Endothelial cell (in vitro differentiated cells): ENCODE data around the gene ZBTB7B. TPM values are rescaled to one million over a fixed set of nuclear protein-coding genes. Genes with fewer than 3 reads are reported as not detected.

Experiments used
- DNase-seq: peaks from one replicate; pipeline ENCODE4 v3.0.0; 2021; ENCODE audit warnings: low spot score
- H3K27ac Mint-ChIP-seq: one replicate; pipeline ENCODE4 v1.8.0; 2021; ENCODE audit warnings: mixed read lengths, inconsistent platforms; ENCODE audit not compliant: unreplicated experiment
- H3K27me3 Mint-ChIP-seq: one replicate; pipeline ENCODE4 v1.8.0; 2021; ENCODE audit warnings: mild to moderate bottlenecking, moderate library complexity, mixed read lengths, inconsistent platforms; ENCODE audit not compliant: unreplicated experiment
- H3K36me3 Mint-ChIP-seq: one replicate; pipeline ENCODE4 v1.8.0; 2021; ENCODE audit warnings: mild to moderate bottlenecking, low read depth, mixed read lengths, inconsistent platforms; ENCODE audit not compliant: unreplicated experiment
- H3K4me1 Mint-ChIP-seq: one replicate; pipeline ENCODE4 v1.8.0; 2021; ENCODE audit warnings: mild to moderate bottlenecking, mixed read lengths, inconsistent platforms; ENCODE audit not compliant: unreplicated experiment
- H3K4me3 Mint-ChIP-seq: one replicate; pipeline ENCODE4 v1.8.0; 2021; ENCODE audit warnings: mild to moderate bottlenecking, mixed read lengths, inconsistent platforms; ENCODE audit not compliant: unreplicated experiment
- H3K9me3 Mint-ChIP-seq: one replicate; pipeline ENCODE4 v1.8.0; 2021; ENCODE audit warnings: mixed read lengths, inconsistent platforms; ENCODE audit not compliant: unreplicated experiment
- total RNA-seq: library from RNA; stranded (reverse); fragmentation: NEBNext Ultra II Directional; extraction: Animal tissue kit (Norgen Biotek cat#: 25700); gene quantifications from one replicate; pipeline ENCODE4 v1.2.1, GENCODE V29; 2021; ENCODE audit not compliant: unreplicated experiment
- TF ChIP-seq, protein P1 (sequence below): fragments of 200-600 bp; sonication (generic); IDR thresholded peaks from one replicate; pipeline ENCODE4 v1.5.0; 2021; ENCODE audit warnings: antibody characterized with exemption; ENCODE audit not compliant: unreplicated experiment

ZBTB7B gene
- total RNA-seq, 1 donor from 2014 or later: 23.3 TPM

DNA sequence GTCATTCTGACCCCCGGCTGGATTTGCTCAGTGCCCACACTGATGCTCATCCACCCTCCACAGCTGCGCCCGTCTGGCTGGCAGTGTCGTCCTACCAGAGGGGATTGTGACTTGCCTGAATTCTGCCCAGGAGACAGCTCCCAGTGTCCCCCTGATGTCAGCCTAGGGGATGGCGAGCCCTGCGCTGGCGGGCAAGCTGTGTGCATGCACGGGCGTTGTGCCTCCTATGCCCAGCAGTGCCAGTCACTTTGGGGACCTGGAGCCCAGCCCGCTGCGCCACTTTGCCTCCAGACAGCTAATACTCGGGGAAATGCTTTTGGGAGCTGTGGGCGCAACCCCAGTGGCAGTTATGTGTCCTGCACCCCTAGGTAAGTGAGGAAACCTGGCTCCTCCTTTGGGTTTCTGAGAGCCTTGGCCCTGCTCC is 55.2 kb downstream of the ZBTB7B start:
- Mint-ChIP-seq H3K36me3 (peaks cover 30% of the 10 kb centered on the region), H3K27ac (peak overlapping the region; percentile 36)
- TF ChIP-seq, protein P1, sequence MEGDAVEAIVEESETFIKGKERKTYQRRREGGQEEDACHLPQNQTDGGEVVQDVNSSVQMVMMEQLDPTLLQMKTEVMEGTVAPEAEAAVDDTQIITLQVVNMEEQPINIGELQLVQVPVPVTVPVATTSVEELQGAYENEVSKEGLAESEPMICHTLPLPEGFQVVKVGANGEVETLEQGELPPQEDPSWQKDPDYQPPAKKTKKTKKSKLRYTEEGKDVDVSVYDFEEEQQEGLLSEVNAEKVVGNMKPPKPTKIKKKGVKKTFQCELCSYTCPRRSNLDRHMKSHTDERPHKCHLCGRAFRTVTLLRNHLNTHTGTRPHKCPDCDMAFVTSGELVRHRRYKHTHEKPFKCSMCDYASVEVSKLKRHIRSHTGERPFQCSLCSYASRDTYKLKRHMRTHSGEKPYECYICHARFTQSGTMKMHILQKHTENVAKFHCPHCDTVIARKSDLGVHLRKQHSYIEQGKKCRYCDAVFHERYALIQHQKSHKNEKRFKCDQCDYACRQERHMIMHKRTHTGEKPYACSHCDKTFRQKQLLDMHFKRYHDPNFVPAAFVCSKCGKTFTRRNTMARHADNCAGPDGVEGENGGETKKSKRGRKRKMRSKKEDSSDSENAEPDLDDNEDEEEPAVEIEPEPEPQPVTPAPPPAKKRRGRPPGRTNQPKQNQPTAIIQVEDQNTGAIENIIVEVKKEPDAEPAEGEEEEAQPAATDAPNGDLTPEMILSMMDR: peak; percentile 12

DNA sequence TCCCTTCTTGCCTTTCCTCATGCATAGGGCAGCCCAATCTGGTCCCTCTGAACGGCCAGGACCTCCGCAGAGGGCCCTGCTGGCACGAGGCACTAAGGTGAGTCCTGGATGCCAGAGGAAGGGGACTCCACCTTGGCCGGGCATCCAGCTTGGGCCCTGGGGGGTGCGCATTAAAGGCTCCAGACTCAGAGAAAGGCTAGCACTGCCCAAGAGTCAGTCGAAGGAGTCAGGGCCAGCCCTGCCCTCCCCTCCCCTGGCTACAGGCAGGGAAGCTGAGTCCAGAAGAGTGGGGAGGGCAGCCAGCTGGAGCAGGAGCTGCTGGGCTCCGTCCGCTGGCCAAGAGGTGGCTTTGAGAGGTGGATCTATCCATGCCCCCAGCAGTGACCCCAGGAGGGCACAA is 58.1 kb downstream of the ZBTB7B start:
- Mint-ChIP-seq H3K4me1 (peaks cover 14% of the 10 kb centered on the region), H3K4me3 (peak overlapping the region; percentile 62), H3K27me3 (peaks cover 18% of the 10 kb centered on the region), H3K36me3 (peaks cover 29% of the 10 kb centered on the region), H3K27ac (no peak overlapping the region), H3K9me3 (no peaks in the 10 kb centered on the region)
- TF ChIP-seq, protein P1: no peak
- DNase-seq: no peak

More for the DNA sequence above, 55.2 kb downstream of the ZBTB7B start:
- Mint-ChIP-seq H3K4me1 (peaks cover 13% of the 10 kb centered on the region), H3K27me3 (peaks cover 12% of the 10 kb centered on the region), H3K9me3 (no peaks in the 10 kb centered on the region), H3K4me3 (no peak overlapping the region)
- DNase-seq: no peak

DNA sequence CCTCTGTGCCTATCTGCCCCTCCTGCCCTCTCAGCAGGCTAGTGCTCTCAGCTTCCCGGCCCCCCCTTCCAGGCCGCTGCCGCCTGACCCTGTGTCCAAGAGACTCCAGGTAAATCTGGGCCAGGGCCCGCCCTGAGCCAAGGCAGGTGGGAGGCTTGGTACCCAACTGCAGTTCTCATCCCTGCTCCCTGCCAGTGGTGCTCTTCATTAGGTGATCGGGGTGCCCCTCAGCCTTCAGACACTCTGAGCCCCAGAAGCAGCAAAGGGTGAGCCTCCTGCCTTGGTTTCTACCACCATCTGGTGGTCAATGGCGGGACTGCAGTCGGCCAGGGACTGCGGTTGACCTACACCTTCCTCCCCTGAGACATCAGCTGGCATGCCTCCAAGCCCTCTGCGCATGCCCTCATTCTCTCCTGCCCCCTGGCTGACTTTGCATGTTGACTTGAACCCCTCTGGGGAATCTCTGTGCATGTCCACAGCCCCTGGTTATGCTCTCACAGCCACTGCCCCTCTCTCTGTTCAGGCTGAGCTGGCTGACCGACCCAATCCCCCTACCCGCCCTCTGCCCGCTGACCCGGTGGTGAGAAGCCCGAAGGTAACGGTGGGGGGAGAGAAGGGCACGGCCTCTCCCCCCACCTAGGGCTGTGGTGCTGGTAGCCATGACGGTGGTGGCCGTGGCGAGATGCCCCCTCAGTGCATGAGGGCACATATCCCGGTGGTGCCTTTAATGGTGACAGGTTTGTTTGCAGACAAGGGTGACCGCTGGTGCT is 59.0 kb downstream of the ZBTB7B start:
- Mint-ChIP-seq H3K9me3 (no peaks in the 10 kb centered on the region), H3K27me3 (peaks cover 18% of the 10 kb centered on the region), H3K36me3 (peaks cover 32% of the 10 kb centered on the region), H3K4me3 (peak overlapping the region; percentile 37), H3K4me1 (peaks cover 14% of the 10 kb centered on the region), H3K27ac (no peak overlapping the region)
- peak; percentile 94 for DNase-seq
- TF ChIP-seq, protein P1: peak; percentile 96

DNA sequence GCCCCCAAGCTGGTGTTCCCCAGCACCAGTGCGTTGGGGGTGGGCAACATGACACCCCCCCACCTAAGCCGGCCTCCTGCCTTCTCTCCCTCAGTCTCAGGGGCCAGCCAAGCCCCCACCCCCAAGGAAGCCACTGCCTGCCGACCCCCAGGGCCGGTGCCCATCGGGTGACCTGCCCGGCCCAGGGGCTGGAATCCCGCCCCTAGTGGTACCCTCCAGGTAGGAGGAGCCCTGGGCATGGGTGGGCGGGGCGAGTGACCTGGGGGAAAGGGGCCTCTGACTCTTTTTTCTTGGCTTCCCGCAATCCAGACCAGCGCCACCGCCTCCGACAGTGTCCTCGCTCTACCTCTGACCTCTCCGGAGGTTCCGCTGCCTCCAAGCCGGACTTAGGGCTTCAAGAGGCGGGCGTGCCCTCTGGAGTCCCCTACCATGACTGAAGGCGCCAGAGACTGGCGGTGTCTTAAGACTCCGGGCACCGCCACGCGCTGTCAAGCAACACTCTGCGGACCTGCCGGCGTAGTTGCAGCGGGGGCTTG is 59.6 kb downstream of the ZBTB7B start:
- Mint-ChIP-seq H3K27me3 (peaks cover 18% of the 10 kb centered on the region), H3K36me3 (peaks cover 31% of the 10 kb centered on the region), H3K27ac (no peak overlapping the region), H3K9me3 (no peaks in the 10 kb centered on the region), H3K4me1 (peaks cover 14% of the 10 kb centered on the region), H3K4me3 (no peak overlapping the region)
- TF ChIP-seq, protein P1: no peak
- DNase-seq: peak; percentile 63
